Stomach (tissue), 4 donors: ENCODE data around the gene TMIE.

ENCODE experiments used
- CTCF ChIP-seq, 7 experiments: fragments of 450-650 bp in 4 of 7; fragments of 200-600 bp in 3 of 7; sonication (generic) in 3 of 7; IDR thresholded peaks; one replicate each; pipeline ENCODE4 v1.5.1; 2016 to 2019; ENCODE audit warnings: antibody characterized with exemption in 7 of 7, control low read depth in 2 of 7, mild to moderate bottlenecking in 1 of 7
- EP300 ChIP-seq: sonication (generic); formaldehyde crosslinking; IDR thresholded peaks from one replicate; pipeline ENCODE4 v1.6.1; 2017; ENCODE audit warnings: antibody characterized with exemption
- POLR2A ChIP-seq, 4 donors: fragments of 450-650 bp; IDR thresholded peaks; one replicate each; pipeline ENCODE4 v1.6.1; 2016; ENCODE audit warnings: antibody characterized with exemption in 4 of 4, control low read depth in 2 of 4, mild to moderate bottlenecking in 1 of 4, moderate library complexity in 1 of 4

GRCh38 chr3:46694520-46694919 is 6.7 kb upstream of the TMIE start:
- no peak for TF ChIP-seq POLR2A (IDR thresholded peaks at IDR 0.05)
- no peak for TF ChIP-seq CTCF (IDR thresholded peaks at IDR 0.05)
- no peak for TF ChIP-seq EP300
